OCI-LY1 (cell line): ENCODE results near the gene SAMD1.

Experiments
- H2AFZ ChIP-seq: fragments of 200-600 bp; sonication (generic), shearing (Covaris generic); 2 replicates; pipeline ENCODE4 v1.6.0; 2014; ENCODE audit warnings: antibody characterized with exemption, mild to moderate bottlenecking, low read length
- H3F3A ChIP-seq: fragments of 200-600 bp; sonication (generic), shearing (Covaris generic); 2 replicates; pipeline ENCODE4 v1.6.0; 2014; ENCODE audit warnings: mild to moderate bottlenecking, antibody characterized with exemption, low read length, moderate library complexity; ENCODE audit not compliant: insufficient read depth
- H3K27ac ChIP-seq: fragments of 200-600 bp; sonication (generic); 2 replicates; pipeline ENCODE4 v1.5.1; 2014; ENCODE audit warnings: low read length, mixed run types, mild to moderate bottlenecking, low read depth; ENCODE audit not compliant: poor library complexity, severe bottlenecking
- H3K27me3 ChIP-seq: fragments of 200-600 bp; sonication (generic); 2 replicates; pipeline ENCODE4 v1.6.0; 2014; ENCODE audit warnings: antibody characterized with exemption, mild to moderate bottlenecking, low read length, moderate library complexity; ENCODE audit not compliant: insufficient read depth
- H3K36me3 ChIP-seq: fragments of 200-600 bp; sonication (generic); 2 replicates; pipeline ENCODE4 v1.6.1; 2014; ENCODE audit warnings: mild to moderate bottlenecking, antibody characterized with exemption, low read length, moderate library complexity, mixed read lengths; ENCODE audit not compliant: insufficient read depth
- H3K4me1 ChIP-seq: fragments of 200-600 bp; sonication (generic); 2 replicates; pipeline ENCODE4 v1.5.1; 2014; ENCODE audit warnings: mild to moderate bottlenecking, low read length, moderate library complexity; ENCODE audit not compliant: insufficient read depth, severe bottlenecking
- H3K4me2 ChIP-seq: fragments of 200-600 bp; sonication (generic), shearing (Covaris generic); 2 replicates; pipeline ENCODE4 v1.6.1; 2014; ENCODE audit warnings: low read length
- H3K4me3 ChIP-seq: fragments of 200-600 bp; sonication (generic); 2 replicates; pipeline ENCODE4 v1.5.1; 2014; ENCODE audit warnings: low read length, low read depth, mild to moderate bottlenecking, mixed read lengths; ENCODE audit not compliant: poor library complexity, severe bottlenecking
- H3K79me2 ChIP-seq: fragments of 200-600 bp; shearing (Covaris generic); 2 replicates; pipeline ENCODE4 v1.6.1; 2016; ENCODE audit warnings: mixed run types, low read length, mixed read lengths; ENCODE audit not compliant: insufficient read depth
- H3K9ac ChIP-seq: fragments of 200-600 bp; sonication (generic), shearing (Covaris generic); 2 replicates; pipeline ENCODE4 v1.6.1; 2014; ENCODE audit warnings: mild to moderate bottlenecking, low read length, mixed read lengths
- H3K9me2 ChIP-seq: fragments of 200-600 bp; sonication (generic), shearing (Covaris generic); 2 replicates; pipeline ENCODE4 v1.6.1; 2014; ENCODE audit warnings: low read depth, mild to moderate bottlenecking, low read length, mixed read lengths
- H3K9me3 ChIP-seq: fragments of 200-600 bp; shearing (Covaris generic); 2 replicates; pipeline ENCODE4 v1.6.1; 2014; ENCODE audit warnings: low read length, mixed read lengths
- H4K20me1 ChIP-seq: fragments of 200-600 bp; sonication (generic), shearing (Covaris generic); 2 replicates; pipeline ENCODE4 v1.6.0; 2016; ENCODE audit warnings: mild to moderate bottlenecking, low read length; ENCODE audit not compliant: insufficient read depth
- CTCF ChIP-seq: fragments of 200-600 bp; sonication (generic), shearing (Covaris generic); IDR thresholded peaks from 2 replicates; pipeline ENCODE4 v1.5.1; 2017; ENCODE audit warnings: mild to moderate bottlenecking, antibody characterized with exemption, low read length, moderate library complexity, mixed read lengths
- EZH2 ChIP-seq: fragments of 200-600 bp; sonication (generic), shearing (Covaris generic); IDR thresholded peaks from 2 replicates; pipeline ENCODE4 v1.8.0; 2017; ENCODE audit warnings: borderline replicate concordance, mixed run types, mild to moderate bottlenecking, antibody characterized with exemption, low read length, moderate library complexity, mixed read lengths

Gene SAMD1

GRCh38 chr19:14058182-14059092, 32.1 kb downstream of the SAMD1 start:
- H3K27ac ChIP-seq = no peak overlapping the region
- H3K79me2 ChIP-seq = no peaks in the 10 kb centered on the region
- no peak overlapping the region for H2AFZ ChIP-seq
- H3K4me2 ChIP-seq = no peak overlapping the region
- no peaks in the 10 kb centered on the region for H3K9me2 ChIP-seq
- H3K4me1 ChIP-seq = no peaks in the 10 kb centered on the region
- H3K4me3 ChIP-seq = no peak overlapping the region
- H3K9me3 ChIP-seq = no peaks in the 10 kb centered on the region
- peaks cover 5% of the 10 kb centered on the region; the same call in 1 of the 2 replicates for H3K27me3 ChIP-seq
- H3F3A ChIP-seq = no peaks in the 10 kb centered on the region
- TF ChIP-seq CTCF (no peak), EZH2 (no peak)
- no peaks in the 10 kb centered on the region for H4K20me1 ChIP-seq
- H3K36me3 ChIP-seq = no peaks in the 10 kb centered on the region
- no peak overlapping the region for H3K9ac ChIP-seq

GRCh38 chr19:14056741-14057356, 33.7 kb downstream of the SAMD1 start:
- H3K27ac ChIP-seq = no peak overlapping the region
- H3K79me2 ChIP-seq = no peaks in the 10 kb centered on the region
- no peak overlapping the region for H3K4me2 ChIP-seq
- no peaks in the 10 kb centered on the region for H4K20me1 ChIP-seq
- H3K4me1 ChIP-seq = no peaks in the 10 kb centered on the region
- no peaks in the 10 kb centered on the region for H3K9me2 ChIP-seq
- H3K36me3 ChIP-seq = no peaks in the 10 kb centered on the region
- peaks cover 5% of the 10 kb centered on the region; the same call in 1 of the 2 replicates for H3K27me3 ChIP-seq
- TF ChIP-seq CTCF (no peak), EZH2 (no peak)
- no peaks in the 10 kb centered on the region for H3K9me3 ChIP-seq
- H3K9ac ChIP-seq = no peak overlapping the region
- H2AFZ ChIP-seq = no peak overlapping the region
- no peaks in the 10 kb centered on the region for H3F3A ChIP-seq
- no peak overlapping the region for H3K4me3 ChIP-seq

- Histone ChIP-seq H3K4me3 (no peak overlapping the region), H4K20me1 (no peaks in the 10 kb centered on the region), H3K4me2 (no peak overlapping the region), H2AFZ (no peak overlapping the region), H3K79me2 (no peaks in the 10 kb centered on the region), H3K27ac (no peak overlapping the region), H3K9me2 (no peaks in the 10 kb centered on the region), H3K4me1 (no peaks in the 10 kb centered on the region), H3F3A (no peaks in the 10 kb centered on the region), H3K9me3 (no peaks in the 10 kb centered on the region), H3K36me3 (no peaks in the 10 kb centered on the region), H3K9ac (no peak overlapping the region), H3K27me3 (peaks cover 5% of the 10 kb centered on the region; the same call in 1 of the 2 replicates)
- TF ChIP-seq CTCF (no peak), EZH2 (no peak)
These were observed 34.4 kb downstream of the SAMD1 start for GRCh38 chr19:14056069-14056666.
